Upper lobe of right lung (tissue), 1 donor: ENCODE results near the gene CCBE1. TPM values are rescaled to one million over a fixed set of nuclear protein-coding genes. Genes with fewer than 3 reads are reported as not detected.
"Not testable (repeated sequence)": the region's sequence is repeated elsewhere in the genome, so short reads cannot be mapped to it uniquely, and the experiment has no call there.

Source experiments
- ATAC-seq: fragments of 200-7000 bp; cut with Tn5 transposase; one replicate; pipeline ENCODE4 v1.9.1; 2020; ENCODE audit warnings: mild to moderate bottlenecking, moderate library complexity
- DNase-seq: peaks from one replicate; pipeline ENCODE4 v3.0.0-alpha.2; 2020
- H3K27ac ChIP-seq: fragments of 200-600 bp; one replicate; pipeline ENCODE4 v1.8.0; 2022
- H3K27me3 ChIP-seq: fragments of 200-600 bp; one replicate; pipeline ENCODE4 v1.8.0; 2022; ENCODE audit warnings: mild to moderate bottlenecking
- H3K36me3 ChIP-seq: fragments of 200-600 bp; one replicate; pipeline ENCODE4 v1.8.0; 2022
- H3K4me1 ChIP-seq: fragments of 200-600 bp; one replicate; pipeline ENCODE4 v1.8.0; 2022
- H3K4me3 ChIP-seq: fragments of 200-600 bp; one replicate; pipeline ENCODE4 v1.8.0; 2022; ENCODE audit warnings: mild to moderate bottlenecking
- H3K9me3 ChIP-seq: fragments of 200-600 bp; one replicate; pipeline ENCODE4 v1.8.0; 2022
- intact Hi-C: fragments of 100-400 bp; cut with DNase I; formaldehyde crosslinking; loops from one replicate; pipeline ENCODE4 v1.11.0; 2022
- total RNA-seq: library from RNA; stranded (reverse); fragmentation: NEBNext Ultra II Directional; extraction: Animal tissue kit (Norgen Biotek cat#: 25700); gene quantifications from one replicate; pipeline ENCODE4 v1.2.1, GENCODE V29; 2021
- TF ChIP-seq, protein P1 (sequence below): fragments of 200-600 bp; IDR thresholded peaks from one replicate; pipeline ENCODE4 v1.8.0; 2022; ENCODE audit warnings: antibody characterized with exemption
- donor health status: DM: no; HTN: yes; CAD: no; lungs with severe emphysema.

Gene CCBE1
- total RNA-seq, 1 donor from 2014 or later: 27.8 TPM

DNA sequence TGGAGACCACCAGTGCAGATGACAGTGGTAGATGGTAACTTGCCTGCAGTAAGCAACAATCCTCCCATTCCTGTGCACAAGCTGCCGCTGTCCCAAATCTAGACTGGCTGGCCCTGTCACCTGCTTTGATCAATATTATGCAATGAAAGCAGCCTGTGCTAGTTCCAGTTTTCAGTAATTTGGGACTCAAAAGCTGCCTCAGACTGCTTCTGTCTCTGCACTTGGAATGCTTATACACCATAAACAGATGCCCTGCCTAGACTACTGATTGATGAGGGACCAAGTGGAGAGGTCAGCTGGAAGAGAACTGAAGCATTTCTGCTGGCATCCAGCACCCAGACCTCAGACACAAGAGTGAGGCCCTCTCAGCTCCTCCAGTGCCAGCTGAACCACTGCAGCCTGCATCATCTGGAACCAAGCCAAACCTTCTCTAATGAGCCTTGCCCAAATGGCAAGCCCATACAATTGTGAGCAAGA lies 24.9 kb downstream of the CCBE1 start:
- Histone ChIP-seq H3K4me3 (no peak overlapping the region), H3K36me3 (no peaks in the 10 kb centered on the region), H3K27ac (no peak overlapping the region), H3K4me1 (no peaks in the 10 kb centered on the region), H3K9me3 (no peaks in the 10 kb centered on the region), H3K27me3 (no peaks in the 10 kb centered on the region)
- TF ChIP-seq, protein P1, sequence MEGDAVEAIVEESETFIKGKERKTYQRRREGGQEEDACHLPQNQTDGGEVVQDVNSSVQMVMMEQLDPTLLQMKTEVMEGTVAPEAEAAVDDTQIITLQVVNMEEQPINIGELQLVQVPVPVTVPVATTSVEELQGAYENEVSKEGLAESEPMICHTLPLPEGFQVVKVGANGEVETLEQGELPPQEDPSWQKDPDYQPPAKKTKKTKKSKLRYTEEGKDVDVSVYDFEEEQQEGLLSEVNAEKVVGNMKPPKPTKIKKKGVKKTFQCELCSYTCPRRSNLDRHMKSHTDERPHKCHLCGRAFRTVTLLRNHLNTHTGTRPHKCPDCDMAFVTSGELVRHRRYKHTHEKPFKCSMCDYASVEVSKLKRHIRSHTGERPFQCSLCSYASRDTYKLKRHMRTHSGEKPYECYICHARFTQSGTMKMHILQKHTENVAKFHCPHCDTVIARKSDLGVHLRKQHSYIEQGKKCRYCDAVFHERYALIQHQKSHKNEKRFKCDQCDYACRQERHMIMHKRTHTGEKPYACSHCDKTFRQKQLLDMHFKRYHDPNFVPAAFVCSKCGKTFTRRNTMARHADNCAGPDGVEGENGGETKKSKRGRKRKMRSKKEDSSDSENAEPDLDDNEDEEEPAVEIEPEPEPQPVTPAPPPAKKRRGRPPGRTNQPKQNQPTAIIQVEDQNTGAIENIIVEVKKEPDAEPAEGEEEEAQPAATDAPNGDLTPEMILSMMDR: no peak
- DNase-seq (no peak), ATAC-seq (peak; percentile 53)
- intact Hi-C loops: no loop called here

DNA sequence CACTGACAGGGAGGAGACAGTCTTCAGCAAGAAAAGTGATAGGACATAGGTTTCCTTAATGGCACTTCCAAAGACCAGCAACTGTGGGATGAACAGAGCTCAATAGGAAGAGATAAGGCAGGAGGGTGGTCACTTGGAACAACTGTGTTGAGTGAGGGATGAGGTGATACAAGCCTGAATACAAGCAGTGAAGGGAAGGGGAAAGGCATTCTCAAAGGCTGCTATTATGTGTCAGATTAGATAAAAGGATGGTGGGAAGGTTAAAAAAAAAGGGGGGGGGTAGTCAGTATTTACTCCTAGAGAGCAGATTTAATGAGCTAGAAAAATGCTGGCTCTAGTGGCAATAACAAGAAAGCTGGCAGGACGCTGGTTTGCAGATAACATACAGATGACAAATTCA lies 25.7 kb downstream of the CCBE1 start:
- Histone ChIP-seq H3K27me3 (no peaks in the 10 kb centered on the region), H3K9me3 (no peaks in the 10 kb centered on the region), H3K27ac (no peak overlapping the region), H3K36me3 (no peaks in the 10 kb centered on the region), H3K4me3 (no peak overlapping the region), H3K4me1 (no peaks in the 10 kb centered on the region)
- TF ChIP-seq, protein P1: no peak
- ATAC-seq (no peak), DNase-seq (no peak)
- intact Hi-C loops: no loop called here

DNA sequence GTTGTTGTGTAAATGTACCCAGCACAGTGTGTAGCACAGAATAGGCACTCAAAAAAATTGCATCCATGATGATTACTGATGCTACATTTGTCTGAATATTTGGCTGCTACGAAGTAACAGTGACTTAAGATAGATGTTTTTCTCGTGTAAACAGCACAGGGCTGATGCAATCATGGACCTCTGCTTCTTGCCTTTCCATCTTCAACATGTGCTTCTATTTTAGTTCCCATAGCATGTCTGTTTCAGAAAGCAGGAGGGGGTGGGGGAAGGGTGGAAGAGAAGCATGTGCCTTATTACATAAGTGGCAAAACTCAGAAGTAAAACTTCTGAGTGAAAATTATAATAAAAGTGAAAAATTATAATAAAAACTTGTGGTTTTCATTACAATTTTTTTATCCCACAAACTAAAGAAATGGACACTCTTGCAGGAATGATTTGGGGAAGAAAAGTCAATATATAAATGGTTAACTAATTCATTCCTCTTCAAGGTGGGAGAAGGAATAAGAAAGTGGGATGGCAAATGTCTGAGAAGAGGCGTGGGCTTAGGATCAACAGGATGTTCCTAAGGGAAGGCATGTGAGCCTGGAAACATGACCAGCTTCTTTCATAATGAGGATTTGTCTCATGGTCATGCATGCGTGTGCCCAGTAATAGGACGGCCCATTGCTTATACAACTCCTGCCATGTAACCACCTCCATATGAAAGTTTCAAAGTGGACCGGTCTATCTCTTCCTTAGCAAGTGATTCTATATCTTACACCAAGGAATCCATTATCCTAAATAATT lies 27.2 kb downstream of the CCBE1 start:
- no peak overlapping the region for H3K4me3 ChIP-seq
- no peaks in the 10 kb centered on the region for H3K36me3 ChIP-seq
- H3K9me3 ChIP-seq: no peaks in the 10 kb centered on the region
- intact Hi-C loops: no loop called here
- TF ChIP-seq, protein P1: no peak
- H3K4me1 ChIP-seq: no peaks in the 10 kb centered on the region
- ATAC-seq (no peak), DNase-seq (no peak)
- H3K27me3 ChIP-seq: no peaks in the 10 kb centered on the region
- H3K27ac ChIP-seq: no peak overlapping the region

DNA sequence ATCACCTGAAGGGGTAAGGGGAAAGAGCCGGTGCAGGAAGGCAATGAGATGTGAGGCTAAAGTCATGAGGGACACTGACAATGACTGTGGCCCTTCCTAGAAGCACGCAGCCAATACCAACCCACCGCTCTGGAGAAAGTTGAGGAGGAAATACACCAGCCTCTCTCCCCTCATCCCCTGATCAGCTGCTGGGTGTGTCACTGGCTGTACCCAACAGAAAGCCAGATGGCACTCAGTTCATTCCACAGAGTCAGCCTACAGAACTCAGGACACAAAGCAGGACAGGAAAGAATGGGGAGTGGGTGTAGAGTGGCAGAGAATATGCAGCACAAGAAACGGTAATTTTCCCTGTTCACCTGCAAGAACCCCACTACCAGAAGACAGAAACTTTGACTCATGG lies 29.7 kb downstream of the CCBE1 start:
- H3K9me3 ChIP-seq: no peaks in the 10 kb centered on the region
- TF ChIP-seq, protein P1: no peak
- H3K4me1 ChIP-seq: no peaks in the 10 kb centered on the region
- ATAC-seq: no peak
- H3K27me3 ChIP-seq: no peaks in the 10 kb centered on the region
- H3K36me3 ChIP-seq: no peaks in the 10 kb centered on the region
- no peak overlapping the region for H3K4me3 ChIP-seq
- no peak overlapping the region for H3K27ac ChIP-seq
- DNase-seq: no peak
- intact Hi-C loops: no loop called here

DNA sequence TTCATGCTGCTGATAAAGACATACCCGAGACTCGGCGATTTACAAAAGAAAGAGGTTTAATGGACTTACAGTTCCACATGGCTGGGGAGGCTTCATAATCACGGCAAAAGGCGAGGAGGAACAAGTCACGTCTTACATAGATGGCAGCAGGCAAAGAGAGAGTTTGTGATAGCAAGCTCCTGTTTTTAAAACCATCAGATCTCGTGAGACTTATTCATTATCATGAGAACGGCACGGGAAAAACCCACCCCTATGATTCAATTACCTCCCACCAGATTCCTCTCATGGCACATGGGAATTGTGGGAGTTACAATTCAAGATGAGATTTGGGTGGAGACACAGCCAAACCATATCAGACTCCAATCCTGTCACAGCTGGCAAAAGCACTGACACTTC lies 31.2 kb downstream of the CCBE1 start:
- H3K4me1 ChIP-seq, H3K9me3 ChIP-seq, H3K27ac ChIP-seq, H3K4me3 ChIP-seq, ATAC-seq, H3K27me3 ChIP-seq, DNase-seq, intact Hi-C loops, H3K36me3 ChIP-seq: not testable (repeated sequence)

DNA sequence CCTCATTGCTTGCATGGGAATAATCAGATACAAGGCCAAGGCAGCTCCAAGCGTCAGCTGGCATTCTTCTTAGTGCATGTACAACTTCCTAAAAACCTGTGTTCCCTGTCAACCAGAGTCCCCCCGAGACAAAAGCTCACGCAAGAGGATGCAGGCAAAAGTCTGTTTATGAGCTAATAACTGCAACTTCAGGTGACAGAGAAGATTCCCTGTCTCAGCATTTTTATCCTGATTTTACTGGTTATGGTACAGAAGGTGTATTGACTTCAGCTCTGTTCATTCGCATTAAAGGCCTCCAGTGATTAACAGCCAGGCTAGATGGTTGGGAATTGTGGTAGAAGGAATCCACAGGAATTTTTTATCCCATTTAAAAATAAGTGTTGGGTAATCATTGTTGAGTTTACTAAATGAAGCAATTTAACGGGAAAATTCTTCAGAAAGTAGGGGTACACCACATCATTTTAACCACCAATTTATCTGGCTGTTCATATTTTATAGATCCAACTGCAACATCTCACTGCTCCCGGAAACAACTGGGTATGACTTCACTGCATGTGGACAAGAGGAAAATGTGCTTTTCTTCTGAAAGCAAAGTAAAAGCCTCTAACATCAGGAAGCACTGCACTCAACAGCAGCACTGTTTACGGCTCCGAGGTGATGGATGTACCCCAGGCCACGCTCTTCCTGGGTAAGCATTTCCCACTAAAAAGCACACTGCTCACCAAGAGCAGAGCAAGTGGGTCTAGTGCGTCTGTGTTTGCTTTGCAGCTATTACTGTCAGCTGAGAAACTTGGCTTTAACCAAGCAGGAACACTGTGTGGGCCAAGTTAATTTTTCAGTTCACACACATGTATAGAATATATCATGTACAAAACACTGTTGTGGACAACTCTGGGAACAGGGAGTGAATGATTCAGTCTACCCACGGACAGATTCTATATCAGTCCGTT lies 31.9 kb downstream of the CCBE1 start:
- DNase-seq (no peak), ATAC-seq (no peak)
- intact Hi-C loops: no loop called here
- no peaks in the 10 kb centered on the region for H3K27me3 ChIP-seq
- peaks cover 4% of the 10 kb centered on the region for H3K4me1 ChIP-seq
- no peak overlapping the region for H3K4me3 ChIP-seq
- no peaks in the 10 kb centered on the region for H3K36me3 ChIP-seq
- TF ChIP-seq, protein P1: no peak
- H3K9me3 ChIP-seq: no peaks in the 10 kb centered on the region
- H3K27ac ChIP-seq: no peak overlapping the region
